ENCODE data around the gene TMEM190. TPM values are rescaled to one million over a fixed set of nuclear protein-coding genes. Genes with fewer than 3 reads are reported as not detected.

The TMEM190 gene
- total and polyA plus RNA-seq, 2 donors (not counting 3 experiments of a cell fraction or from before 2014, with no cell fraction given), result not detected

DNA sequence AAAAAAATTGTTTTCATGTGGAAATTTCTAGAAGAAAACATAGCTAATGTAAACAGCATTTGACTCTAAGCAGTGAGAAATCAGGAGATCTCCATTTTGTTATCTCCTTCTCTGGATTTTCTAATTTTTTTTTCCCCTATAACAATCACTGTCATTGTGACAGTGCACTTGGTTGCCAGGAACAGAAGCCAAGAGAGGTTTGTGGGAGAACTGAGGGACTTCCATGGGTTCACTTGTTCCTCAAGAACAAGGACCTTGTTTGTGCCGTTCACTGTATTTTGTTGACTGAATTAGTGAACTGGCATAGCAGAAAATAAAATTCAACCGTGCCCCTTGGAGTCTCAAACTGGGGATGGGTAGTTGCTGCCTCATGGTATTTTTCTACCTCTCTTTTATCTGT is 49.4 kb downstream of the TMEM190 start:
- no peaks in the 10 kb centered on the region for H4K20me1 ChIP-seq (replicated peaks; ENCODE audit: control insufficient read depth, extremely low read depth, insufficient read depth, low read length)
- no peak for FAIRE-seq
- no peaks in the 10 kb centered on the region for H3K36me3 ChIP-seq (ENCODE audit: control insufficient read depth in 2 of 2, extremely low read depth in 1 of 2, insufficient read depth in 2 of 2, low read length in 2 of 2)
- TF ChIP-seq, protein P1, sequence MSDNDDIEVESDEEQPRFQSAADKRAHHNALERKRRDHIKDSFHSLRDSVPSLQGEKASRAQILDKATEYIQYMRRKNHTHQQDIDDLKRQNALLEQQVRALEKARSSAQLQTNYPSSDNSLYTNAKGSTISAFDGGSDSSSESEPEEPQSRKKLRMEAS (IDR thresholded peaks at IDR 0.05; ENCODE audit: insufficient read depth, insufficient read length), result no peak
- TF ChIP-seq, protein P2, sequence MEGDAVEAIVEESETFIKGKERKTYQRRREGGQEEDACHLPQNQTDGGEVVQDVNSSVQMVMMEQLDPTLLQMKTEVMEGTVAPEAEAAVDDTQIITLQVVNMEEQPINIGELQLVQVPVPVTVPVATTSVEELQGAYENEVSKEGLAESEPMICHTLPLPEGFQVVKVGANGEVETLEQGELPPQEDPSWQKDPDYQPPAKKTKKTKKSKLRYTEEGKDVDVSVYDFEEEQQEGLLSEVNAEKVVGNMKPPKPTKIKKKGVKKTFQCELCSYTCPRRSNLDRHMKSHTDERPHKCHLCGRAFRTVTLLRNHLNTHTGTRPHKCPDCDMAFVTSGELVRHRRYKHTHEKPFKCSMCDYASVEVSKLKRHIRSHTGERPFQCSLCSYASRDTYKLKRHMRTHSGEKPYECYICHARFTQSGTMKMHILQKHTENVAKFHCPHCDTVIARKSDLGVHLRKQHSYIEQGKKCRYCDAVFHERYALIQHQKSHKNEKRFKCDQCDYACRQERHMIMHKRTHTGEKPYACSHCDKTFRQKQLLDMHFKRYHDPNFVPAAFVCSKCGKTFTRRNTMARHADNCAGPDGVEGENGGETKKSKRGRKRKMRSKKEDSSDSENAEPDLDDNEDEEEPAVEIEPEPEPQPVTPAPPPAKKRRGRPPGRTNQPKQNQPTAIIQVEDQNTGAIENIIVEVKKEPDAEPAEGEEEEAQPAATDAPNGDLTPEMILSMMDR (IDR thresholded peaks at IDR 0.05; ENCODE audit: extremely low read depth in 1 of 2, insufficient read depth in 1 of 2, low read depth in 1 of 2, low read length in 2 of 2), result no peak
- TF ChIP-seq POLR2AphosphoS5 (IDR thresholded peaks at IDR 0.05; ENCODE audit: insufficient read depth, low read depth, low read length) (no peak), MYC (IDR thresholded peaks at IDR 0.05; ENCODE audit: low read depth, low read length) (no peak), FOS (IDR thresholded peaks at IDR 0.05; ENCODE audit: borderline replicate concordance, insufficient read depth, low read length) (no peak), GATA2 (IDR thresholded peaks at IDR 0.05; ENCODE audit: insufficient read depth, insufficient read length, low read depth, low read length) (no peak), EZH2 (IDR thresholded peaks at IDR 0.05; ENCODE audit: borderline replicate concordance, low read depth, low read length, severe bottlenecking) (no peak), POLR2A (IDR thresholded peaks at IDR 0.05; ENCODE audit: low read depth, low read length) (no peak), JUN (IDR thresholded peaks at IDR 0.05; ENCODE audit: borderline replicate concordance, insufficient read depth, insufficient read length, low read depth) (no peak)
- no peaks in the 10 kb centered on the region for H3K79me2 ChIP-seq (ENCODE audit: control insufficient read depth, insufficient read depth, low read length)
- H3K27me3 ChIP-seq (ENCODE audit: control insufficient read depth in 2 of 2, insufficient read depth in 2 of 2, low read length in 2 of 2), result peaks cover 0 to 5% of the 10 kb centered on the region in 2 experiments
- H3K9ac ChIP-seq (replicated peaks; ENCODE audit: extremely low read depth, insufficient read depth, low read length), result no peak overlapping the region
- no peaks in the 10 kb centered on the region for H3K9me1 ChIP-seq (replicated peaks; ENCODE audit: control insufficient read depth, extremely low read depth, insufficient read depth, low read length)
- POLR2A ChIA-PET, result no interaction called here
- H2AFZ ChIP-seq (ENCODE audit: low read depth, low read length), result no peak overlapping the region
- BruUV-seq (replicated peaks), result no TSS peak
- H3K9me3 ChIP-seq (replicated peaks; ENCODE audit: control insufficient read depth, insufficient read depth, low read length), result no peaks in the 10 kb centered on the region
- dilution Hi-C loops (cut with MboI; ENCODE audit: extremely low pct_ligation_motif_present, low sequenced_read_pairs) (no loop called here), intact Hi-C loops (cut with micrococcal nuclease) (no loop called here)
- no peaks in the 10 kb centered on the region for H3K4me1 ChIP-seq (ENCODE audit: control insufficient read depth, extremely low read depth, insufficient read depth, low read length)
- CTCF ChIA-PET, result interaction anchor here (0.8 kb wide), 1 partner anchor 10 kb away, joined by 3 read pairs; no protein-coding TSS in a partner anchor
- H3K4me3 ChIP-seq (replicated peaks in 1 of 3; ENCODE audit: insufficient read depth in 1 of 3, low read depth in 1 of 3, low read length in 3 of 3), result no peak overlapping the region
- H3K27ac ChIP-seq (ENCODE audit: insufficient read depth, low read depth, low read length), result no peak overlapping the region
- H3K4me2 ChIP-seq (ENCODE audit: insufficient read depth, low read length), result no peak overlapping the region
- no peak for DNase-seq (ENCODE audit: low read depth, low spot score)

Other genes with a start within 250 kb of the TMEM190 start
- gene TNNT1, start 227.6 kb upstream of the TMEM190 start, total RNA-seq, result 0.51 and 0.92 TPM in 2 replicates
- gene TNNT1, start 227.6 kb upstream of the TMEM190 start, polyA plus RNA-seq, result 0.18 and 0.22 TPM in 2 replicates
- not detected in 2 replicates for gene TNNI3, start 219.1 kb upstream of the TMEM190 start, total RNA-seq
- not detected in 2 replicates for gene TNNI3, start 219.1 kb upstream of the TMEM190 start, polyA plus RNA-seq
- 0.62 TPM in 1 of 2 replicates, not detected in the other for gene DNAAF3, start 210.2 kb upstream of the TMEM190 start, total RNA-seq
- gene DNAAF3, start 210.2 kb upstream of the TMEM190 start, polyA plus RNA-seq, result 0.56 and 0.75 TPM in 2 replicates
- gene SYT5, start 196.5 kb upstream of the TMEM190 start, total RNA-seq, result 0.42 TPM in 1 of 2 replicates, not detected in the other
- gene SYT5, start 196.5 kb upstream of the TMEM190 start, polyA plus RNA-seq, result not detected in 2 replicates
- 0.51 and 1.00 TPM in 2 replicates for gene PTPRH, start 167.3 kb upstream of the TMEM190 start, total RNA-seq
- 0.10 and 0.14 TPM in 2 replicates for gene PTPRH, start 167.3 kb upstream of the TMEM190 start, polyA plus RNA-seq
- 4.1 and 5.4 TPM in 2 replicates for gene TMEM86B, start 148.1 kb upstream of the TMEM190 start, total RNA-seq
- gene TMEM86B, start 148.1 kb upstream of the TMEM190 start, polyA plus RNA-seq, result 4.5 and 5.8 TPM in 2 replicates
- 68.3 and 71.8 TPM in 2 replicates for gene PPP6R1, start 117.8 kb upstream of the TMEM190 start, total RNA-seq
- 35.7 and 36.0 TPM in 2 replicates for gene PPP6R1, start 117.8 kb upstream of the TMEM190 start, polyA plus RNA-seq
- gene HSPBP1, start 96.7 kb upstream of the TMEM190 start, total RNA-seq, result 30.4 and 38.5 TPM in 2 replicates
- 47.5 and 60.3 TPM in 2 replicates for gene HSPBP1, start 96.7 kb upstream of the TMEM190 start, polyA plus RNA-seq
- 0.44 and 0.46 TPM in 2 replicates for gene BRSK1, start 92.8 kb upstream of the TMEM190 start, total RNA-seq
- gene BRSK1, start 92.8 kb upstream of the TMEM190 start, polyA plus RNA-seq, result 0.33 and 0.68 TPM in 2 replicates
- gene TMEM150B, start 51.5 kb upstream of the TMEM190 start, total RNA-seq, result not detected in 2 replicates
- not detected in 2 replicates for gene TMEM150B, start 51.5 kb upstream of the TMEM190 start, polyA plus RNA-seq
- gene KMT5C, start 37.0 kb upstream of the TMEM190 start, total RNA-seq, result 11.4 and 13.5 TPM in 2 replicates
- gene KMT5C, start 37.0 kb upstream of the TMEM190 start, polyA plus RNA-seq, result 7.2 and 11.6 TPM in 2 replicates
- gene COX6B2, start 22.1 kb upstream of the TMEM190 start, total RNA-seq, result not detected in 2 replicates
- not detected in 2 replicates for gene COX6B2, start 22.1 kb upstream of the TMEM190 start, polyA plus RNA-seq
- not detected in 2 replicates for gene GARIN5B, start 13.6 kb upstream of the TMEM190 start, total RNA-seq
- gene GARIN5B, start 13.6 kb upstream of the TMEM190 start, polyA plus RNA-seq, result not detected in 2 replicates
- gene IL11, start 6.4 kb upstream of the TMEM190 start, total RNA-seq, result not detected in 2 replicates
- 0.11 TPM in 1 of 2 replicates, not detected in the other for gene IL11, start 6.4 kb upstream of the TMEM190 start, polyA plus RNA-seq
- 0.35 TPM in 1 of 2 replicates, not detected in the other for gene TMEM238, start 7.5 kb downstream of the TMEM190 start, total RNA-seq
- 0.18 TPM in 1 of 2 replicates, not detected in the other for gene TMEM238, start 7.5 kb downstream of the TMEM190 start, polyA plus RNA-seq
- gene RPL28, start 9.1 kb downstream of the TMEM190 start, total RNA-seq, result 1,738 and 1,872 TPM in 2 replicates
- 3,435 and 4,297 TPM in 2 replicates for gene RPL28, start 9.1 kb downstream of the TMEM190 start, polyA plus RNA-seq
- 244 and 257 TPM in 2 replicates for gene UBE2S, start 31.0 kb downstream of the TMEM190 start, total RNA-seq
- 176 and 183 TPM in 2 replicates for gene UBE2S, start 31.0 kb downstream of the TMEM190 start, polyA plus RNA-seq
- gene SHISA7, start 66.5 kb downstream of the TMEM190 start, total RNA-seq, result not detected in 2 replicates
- not detected in 2 replicates for gene SHISA7, start 66.5 kb downstream of the TMEM190 start, polyA plus RNA-seq
- gene ISOC2, start 84.8 kb downstream of the TMEM190 start, total RNA-seq, result 43.6 and 49.3 TPM in 2 replicates
- 68.7 and 96.5 TPM in 2 replicates for gene ISOC2, start 84.8 kb downstream of the TMEM190 start, polyA plus RNA-seq
- gene C19orf85, start 87.9 kb downstream of the TMEM190 start, total RNA-seq, result not detected in 2 replicates
- not detected in 2 replicates for gene C19orf85, start 87.9 kb downstream of the TMEM190 start, polyA plus RNA-seq
- 9.0 and 10.4 TPM in 2 replicates for gene ZNF628, start 99.8 kb downstream of the TMEM190 start, total RNA-seq
- 2.0 and 2.5 TPM in 2 replicates for gene ZNF628, start 99.8 kb downstream of the TMEM190 start, polyA plus RNA-seq
- gene NAT14, start 108.4 kb downstream of the TMEM190 start, total RNA-seq, result 34.4 and 44.7 TPM in 2 replicates
- 39.1 and 42.6 TPM in 2 replicates for gene NAT14, start 108.4 kb downstream of the TMEM190 start, polyA plus RNA-seq
- 1.0 and 1.3 TPM in 2 replicates for gene SSC5D, start 111.6 kb downstream of the TMEM190 start, total RNA-seq
- 0.47 and 0.49 TPM in 2 replicates for gene SSC5D, start 111.6 kb downstream of the TMEM190 start, polyA plus RNA-seq
- not detected in 2 replicates for gene SBK2, start 160.3 kb downstream of the TMEM190 start, total RNA-seq
- not detected in 2 replicates for gene SBK2, start 160.3 kb downstream of the TMEM190 start, polyA plus RNA-seq
- 0.25 and 0.62 TPM in 2 replicates for gene SBK3, start 168.7 kb downstream of the TMEM190 start, total RNA-seq
- gene SBK3, start 168.7 kb downstream of the TMEM190 start, polyA plus RNA-seq, result 0.18 and 0.19 TPM in 2 replicates
- gene ZNF579, start 204.0 kb downstream of the TMEM190 start, total RNA-seq, result 15.7 and 15.9 TPM in 2 replicates
- 9.9 and 11.6 TPM in 2 replicates for gene ZNF579, start 204.0 kb downstream of the TMEM190 start, polyA plus RNA-seq
- 14.7 and 15.6 TPM in 2 replicates for gene FIZ1, start 222.7 kb downstream of the TMEM190 start, total RNA-seq
- gene FIZ1, start 222.7 kb downstream of the TMEM190 start, polyA plus RNA-seq, result 6.6 and 7.0 TPM in 2 replicates
- gene ZNF524, start 223.5 kb downstream of the TMEM190 start, total RNA-seq, result 14.2 and 15.2 TPM in 2 replicates
- 15.4 and 22.5 TPM in 2 replicates for gene ZNF524, start 223.5 kb downstream of the TMEM190 start, polyA plus RNA-seq
- gene ZNF865, start 228.8 kb downstream of the TMEM190 start, total RNA-seq, result 10.1 and 11.4 TPM in 2 replicates
- 4.0 and 5.2 TPM in 2 replicates for gene ZNF865, start 228.8 kb downstream of the TMEM190 start, polyA plus RNA-seq
- 4.9 and 7.1 TPM in 2 replicates for gene ZNF784, start 247.7 kb downstream of the TMEM190 start, total RNA-seq
- 4.9 and 5.6 TPM in 2 replicates for gene ZNF784, start 247.7 kb downstream of the TMEM190 start, polyA plus RNA-seq

Measured in endothelial cell of umbilical vein (primary cell).